ENCODE results near the gene HSDL1.

Gene HSDL1

DNA sequence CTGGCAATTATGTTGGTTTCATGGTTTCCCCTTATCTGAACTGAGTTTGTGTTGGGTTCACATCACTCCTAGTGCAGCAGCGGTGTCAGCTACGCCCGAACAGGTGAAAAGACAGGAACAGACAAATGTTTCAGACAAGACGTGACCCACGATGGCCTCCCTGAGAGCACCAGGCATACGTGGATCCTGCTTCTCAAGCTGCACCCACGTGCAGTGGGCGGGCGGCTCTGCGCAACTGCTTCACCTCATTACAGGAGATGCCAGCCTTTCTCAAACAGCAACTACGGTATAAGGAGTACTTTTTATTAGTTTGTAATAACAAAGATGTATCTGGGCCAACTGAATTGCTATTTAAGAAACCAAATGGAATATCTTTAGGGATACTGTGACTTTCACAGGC is 69.6 kb downstream of the HSDL1 start:
- DNase-seq, result no peak

DNA sequence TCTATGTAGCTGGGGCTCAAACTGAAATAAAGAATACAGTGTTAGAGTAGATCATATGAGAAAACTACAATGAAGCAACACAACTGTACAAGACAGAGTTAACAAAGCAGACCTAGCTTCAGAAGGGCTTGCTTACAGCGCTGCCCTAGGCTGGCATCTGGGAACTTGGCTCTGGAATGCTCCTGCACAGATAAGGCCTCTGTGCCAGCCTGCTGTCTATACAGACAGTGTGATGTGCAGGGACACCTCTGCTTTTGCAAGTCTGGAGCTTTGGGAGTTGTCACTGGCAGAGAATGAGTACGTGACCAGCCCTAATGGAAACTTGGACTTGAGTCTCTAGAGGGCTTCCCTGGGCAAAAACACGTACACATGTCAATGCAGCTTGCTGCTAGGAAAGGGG is 70.3 kb downstream of the HSDL1 start:
- DNase-seq, result no peak
